IPS DF 6.9 (cell line): ENCODE data around the gene CCDC57.

ENCODE experiments used
- DNase-seq: peaks from one replicate; pipeline ENCODE4 v3.0.0-alpha.2; 2013; ENCODE audit warnings: low read depth, low spot score
- H3K27ac ChIP-seq: one replicate; pipeline ENCODE4 v1.5.1; 2013; ENCODE audit warnings: low read length, control low read depth
- H3K27me3 ChIP-seq: 2 replicates; pipeline ENCODE4 v1.6.1; 2013; ENCODE audit warnings: mild to moderate bottlenecking, low read length; ENCODE audit not compliant: control insufficient read depth, insufficient read depth
- H3K36me3 ChIP-seq: 2 replicates; pipeline ENCODE4 v1.6.1; 2013; ENCODE audit warnings: low read length; ENCODE audit not compliant: control insufficient read depth, insufficient read depth
- H3K4me1 ChIP-seq: 2 replicates; pipeline ENCODE4 v1.6.1; 2013; ENCODE audit warnings: low read length; ENCODE audit not compliant: control insufficient read depth, insufficient read depth
- H3K4me3 ChIP-seq: 2 replicates; pipeline ENCODE4 v1.5.1; 2013; ENCODE audit warnings: mild to moderate bottlenecking, low read length
- H3K9me3 ChIP-seq: 2 replicates; pipeline ENCODE4 v1.6.1; 2013; ENCODE audit warnings: low read length, inconsistent platforms; ENCODE audit not compliant: control insufficient read depth, insufficient read depth
- WGBS: extraction: QIAGEN DNeasy Blood & Tissue Kit; methylation state at CpG from one replicate; pipeline ENCODE4 v1.1.7; 2013; ENCODE audit warnings: mixed read lengths, missing lambda C conversion rate; ENCODE audit not compliant: insufficient read length, insufficient coverage; 5-methylcytosine and 5-hydroxymethylcytosine counted together

CCDC57 gene

GRCh38 chr17:82120148-82120547, 92.5 kb downstream of the CCDC57 start:
- H3K4me1 ChIP-seq, result 0 out of 2 replicates have a peak, but pooled peaks cover 2% of the 10 kb centered on the region
- WGBS, result no CpG with 5 or more reads among the region's 12 CpGs
- no peak for DNase-seq
- no peak overlapping the region for H3K4me3 ChIP-seq
- no peaks in the 10 kb centered on the region for H3K9me3 ChIP-seq
- H3K27me3 ChIP-seq, result no peaks in the 10 kb centered on the region
- no peaks in the 10 kb centered on the region for H3K36me3 ChIP-seq
- no peak overlapping the region for H3K27ac ChIP-seq

GRCh38 chr17:82118815-82119380, 93.7 kb downstream of the CCDC57 start:
- no CpG with 5 or more reads among the region's 12 CpGs for WGBS
- Histone ChIP-seq H3K27me3 (no peaks in the 10 kb centered on the region), H3K27ac (no peak overlapping the region), H3K9me3 (no peaks in the 10 kb centered on the region), H3K4me3 (no peak overlapping the region), H3K4me1 (0 out of 2 replicates have a peak, but pooled peaks cover 2% of the 10 kb centered on the region), H3K36me3 (no peaks in the 10 kb centered on the region)
- DNase-seq, result no peak

- no peak for DNase-seq
- no peaks in the 10 kb centered on the region for H3K36me3 ChIP-seq
- no peaks in the 10 kb centered on the region for H3K9me3 ChIP-seq
- no peak overlapping the region for H3K27ac ChIP-seq
- 0 out of 2 replicates have a peak, but pooled peaks cover 2% of the 10 kb centered on the region for H3K4me1 ChIP-seq
- no CpG with 5 or more reads among the region's 18 CpGs for WGBS
- H3K4me3 ChIP-seq, result no peak overlapping the region
- no peaks in the 10 kb centered on the region for H3K27me3 ChIP-seq
Observed at GRCh38 chr17:82118168-82118814, 94.4 kb downstream of the CCDC57 start.

GRCh38 chr17:82117139-82118090, 95.2 kb downstream of the CCDC57 start:
- H3K4me1 ChIP-seq, result 0 out of 2 replicates have a peak, but pooled peaks cover 2% of the 10 kb centered on the region
- WGBS, result no CpG with 5 or more reads among the region's 22 CpGs
- H3K27me3 ChIP-seq, result no peaks in the 10 kb centered on the region
- no peak overlapping the region for H3K4me3 ChIP-seq
- no peaks in the 10 kb centered on the region for H3K36me3 ChIP-seq
- DNase-seq, result no peak
- no peak overlapping the region for H3K27ac ChIP-seq
- no peaks in the 10 kb centered on the region for H3K9me3 ChIP-seq

GRCh38 chr17:82116246-82116645, 96.4 kb downstream of the CCDC57 start:
- no peak for DNase-seq
- WGBS, result no CpG with 5 or more reads among the region's 6 CpGs
- H3K36me3 ChIP-seq, result no peaks in the 10 kb centered on the region
- no peaks in the 10 kb centered on the region for H3K27me3 ChIP-seq
- H3K9me3 ChIP-seq, result no peaks in the 10 kb centered on the region
- H3K4me1 ChIP-seq, result 0 out of 2 replicates have a peak, but pooled peaks cover 2% of the 10 kb centered on the region
- no peak overlapping the region for H3K27ac ChIP-seq
- no peak overlapping the region for H3K4me3 ChIP-seq

GRCh38 chr17:82114872-82115271, 97.8 kb downstream of the CCDC57 start:
- DNase-seq, result no peak
- Histone ChIP-seq H3K27ac (no peak overlapping the region), H3K27me3 (no peaks in the 10 kb centered on the region), H3K4me1 (0 out of 2 replicates have a peak, but pooled peaks cover 2% of the 10 kb centered on the region), H3K4me3 (no peak overlapping the region), H3K9me3 (no peaks in the 10 kb centered on the region), H3K36me3 (no peaks in the 10 kb centered on the region)
- WGBS, result no CpG with 5 or more reads among the region's 9 CpGs

- Histone ChIP-seq H3K27me3 (no peaks in the 10 kb centered on the region), H3K4me1 (0 out of 2 replicates have a peak, but pooled peaks cover 2% of the 10 kb centered on the region), H3K4me3 (no peak overlapping the region), H3K27ac (no peak overlapping the region), H3K36me3 (no peaks in the 10 kb centered on the region), H3K9me3 (no peaks in the 10 kb centered on the region)
- no CpG with 5 or more reads among the region's 10 CpGs for WGBS
- DNase-seq, result no peak
Observed at GRCh38 chr17:82114447-82114846, 98.2 kb downstream of the CCDC57 start.

- Histone ChIP-seq H3K27me3 (no peaks in the 10 kb centered on the region), H3K36me3 (no peaks in the 10 kb centered on the region), H3K4me1 (0 out of 2 replicates have a peak, but pooled peaks cover 2% of the 10 kb centered on the region), H3K9me3 (no peaks in the 10 kb centered on the region), H3K4me3 (no peak overlapping the region), H3K27ac (no peak overlapping the region)
- no CpG with 5 or more reads among the region's 13 CpGs for WGBS
- no peak for DNase-seq
Observed at GRCh38 chr17:82113941-82114340, 98.7 kb downstream of the CCDC57 start.

- Histone ChIP-seq H3K9me3 (no peaks in the 10 kb centered on the region), H3K27me3 (no peaks in the 10 kb centered on the region), H3K36me3 (no peaks in the 10 kb centered on the region), H3K4me1 (0 out of 2 replicates have a peak, but pooled peaks cover 2% of the 10 kb centered on the region), H3K4me3 (no peak overlapping the region), H3K27ac (no peak overlapping the region)
- no CpG with 5 or more reads among the region's 9 CpGs for WGBS
- DNase-seq, result no peak
Observed at GRCh38 chr17:82113422-82113821, 99.2 kb downstream of the CCDC57 start.

GRCh38 chr17:82112914-82113311, 99.7 kb downstream of the CCDC57 start:
- Histone ChIP-seq H3K9me3 (no peaks in the 10 kb centered on the region), H3K4me1 (peaks cover 2% of the 10 kb centered on the region; the same call in 1 of the 2 replicates), H3K27ac (no peak overlapping the region), H3K36me3 (0 out of 2 replicates have a peak, but pooled peaks cover 1% of the 10 kb centered on the region), H3K27me3 (no peaks in the 10 kb centered on the region), H3K4me3 (no peak overlapping the region)
- no CpG with 5 or more reads among the region's 6 CpGs for WGBS
- DNase-seq, result no peak
